Endothelial cell of umbilical vein (primary cell): Measurements from ENCODE around the gene DNAJC19.

Source experiments
- CTCF ChIP-seq, 2 donors: IDR thresholded peaks; 1 replicate in 1 of 2; 2 replicates in 1 of 2; pipeline ENCODE4 v1.5.1; 2011; ENCODE audit warnings: low read length in 2 of 2, mild to moderate bottlenecking in 2 of 2, moderate library complexity in 2 of 2, control low read depth in 1 of 2, inconsistent platforms in 1 of 2, low read depth in 1 of 2; ENCODE audit not compliant: insufficient read depth in 1 of 2; ENCODE audit errors: extremely low read depth in 1 of 2
- EZH2 ChIP-seq: IDR thresholded peaks from 2 replicates; pipeline ENCODE4 v1.6.1; 2012; ENCODE audit warnings: borderline replicate concordance, low read depth, mild to moderate bottlenecking, moderate library complexity, low read length, inconsistent platforms; ENCODE audit not compliant: severe bottlenecking
- FOS ChIP-seq: IDR thresholded peaks from 2 replicates; pipeline ENCODE4 v1.6.1; 2011; ENCODE audit warnings: mild to moderate bottlenecking, low read length, moderate library complexity, borderline replicate concordance; ENCODE audit not compliant: insufficient read depth
- GATA2 ChIP-seq: IDR thresholded peaks from 2 replicates; pipeline ENCODE4 v1.7.0; 2011; ENCODE audit warnings: low read depth, mild to moderate bottlenecking, moderate library complexity, mixed read lengths, low read length; ENCODE audit not compliant: insufficient read length, insufficient read depth
- MAX ChIP-seq: IDR thresholded peaks from 2 replicates; pipeline ENCODE4 v1.6.1; 2011; ENCODE audit not compliant: insufficient read depth, insufficient read length
- POLR2A ChIP-seq: IDR thresholded peaks from 2 replicates; pipeline ENCODE4 v1.6.1; 2012; ENCODE audit warnings: low read depth, mild to moderate bottlenecking, control low read depth, low read length
- POLR2AphosphoS5 ChIP-seq: IDR thresholded peaks from 2 replicates; pipeline ENCODE4 v1.6.1; 2012; ENCODE audit warnings: low read depth, mild to moderate bottlenecking, control low read depth, low read length, moderate library complexity; ENCODE audit not compliant: insufficient read depth

- TF ChIP-seq POLR2A: no peak
- TF ChIP-seq EZH2: no peak
- no peak for TF ChIP-seq CTCF (IDR thresholded peaks at IDR 0.05; ENCODE audit: extremely low read depth in 1 of 2, insufficient read depth in 1 of 2, low read depth in 1 of 2, low read length in 2 of 2)
- no peak for TF ChIP-seq MAX
- TF ChIP-seq POLR2AphosphoS5: no peak
- TF ChIP-seq GATA2: no peak
- no peak for TF ChIP-seq FOS
Measured at GRCh38 chr3:180987344-180987743, 2.2 kb downstream of the DNAJC19 start.
